ENCODE results near the gene FAM53C.
"Not testable (repeated sequence)": the region's sequence is repeated elsewhere in the genome, so short reads cannot be mapped to it uniquely, and the experiment has no call there.

Gene FAM53C

GRCh38 chr5:138351517-138351916 is 13.5 kb downstream of the FAM53C start:
- no peak for DNase-seq

GRCh38 chr5:138352071-138352721 is 14.1 kb downstream of the FAM53C start, which contains the start of gene KDM3B:
TSS of gene KDM3B (plus strand) at chr5:138352685. CDS start at chr5:138352796, 111 bp downstream.
- peak; percentile 90 to 92 for DNase-seq

GRCh38 chr5:138352722-138353559 is 14.9 kb downstream of the FAM53C start:
- peak; percentile 64 to 73 for DNase-seq

- DNase-seq, result no peak
Observed at GRCh38 chr5:138353560-138354080, 15.6 kb downstream of the FAM53C start.

GRCh38 chr5:138354387-138354786 is 16.3 kb downstream of the FAM53C start:
- DNase-seq, result no peak

- DNase-seq, result peak; percentile 50 to 66
Observed at GRCh38 chr5:138354926-138355378, 16.9 kb downstream of the FAM53C start.

GRCh38 chr5:138359621-138360020 is 21.6 kb downstream of the FAM53C start:
- DNase-seq, result no peak

- no peak for DNase-seq
Observed at GRCh38 chr5:138360941-138361452, 22.9 kb downstream of the FAM53C start.

GRCh38 chr5:138364576-138364975 is 26.5 kb downstream of the FAM53C start:
- no peak for DNase-seq

- no peak for DNase-seq
Observed at GRCh38 chr5:138366632-138367382, 28.7 kb downstream of the FAM53C start.

- DNase-seq, result no peak
Observed at GRCh38 chr5:138369261-138369660, 31.2 kb downstream of the FAM53C start.

- no peak for DNase-seq
Observed at GRCh38 chr5:138369706-138370105, 31.6 kb downstream of the FAM53C start.

GRCh38 chr5:138370537-138370936 is 32.5 kb downstream of the FAM53C start:
- no peak for DNase-seq

- DNase-seq, result no peak
Observed at GRCh38 chr5:138371454-138371853, 33.4 kb downstream of the FAM53C start.

- no peak for DNase-seq
Observed at GRCh38 chr5:138372225-138372624, 34.2 kb downstream of the FAM53C start.

GRCh38 chr5:138372653-138373052 is 34.6 kb downstream of the FAM53C start:
- no peak for DNase-seq

- DNase-seq, result no peak
Observed at GRCh38 chr5:138382347-138382746, 44.3 kb downstream of the FAM53C start.

- DNase-seq, result no peak
Observed at GRCh38 chr5:138385660-138386059, 47.6 kb downstream of the FAM53C start.

- DNase-seq, result no peak
Observed at GRCh38 chr5:138386290-138386689, 48.2 kb downstream of the FAM53C start.

GRCh38 chr5:138389332-138389731 is 51.3 kb downstream of the FAM53C start:
- no peak for DNase-seq

- not testable (repeated sequence) for DNase-seq
Observed at GRCh38 chr5:138389911-138390310, 51.8 kb downstream of the FAM53C start.

- no peak for DNase-seq
Observed at GRCh38 chr5:138391859-138392386, 53.9 kb downstream of the FAM53C start.

Measured in activated CD4-positive, alpha-beta T cell treated with anti-CD3 and anti-CD28 coated beads, Interleukin-2, amount 50 U/mL, for 48 hours (primary cell).